Esophagus (tissue), 2 donors: ENCODE data around the gene NXNL1. TPM values are rescaled to one million over a fixed set of nuclear protein-coding genes. Genes with fewer than 3 reads are reported as not detected.

Experiments
- H3K27ac ChIP-seq, 2 donors: one replicate each; pipeline ENCODE4 v1.5.1; 2013; ENCODE audit warnings: low read depth in 2 of 2, mild to moderate bottlenecking in 2 of 2, inconsistent platforms in 1 of 2, low read length in 1 of 2, moderate library complexity in 1 of 2
- H3K27me3 ChIP-seq, 2 donors: one replicate each; pipeline ENCODE4 v1.6.1; 2013; ENCODE audit warnings: low read length in 2 of 2, control low read depth in 1 of 2, mild to moderate bottlenecking in 1 of 2; ENCODE audit not compliant: insufficient read depth in 2 of 2, control insufficient read depth in 1 of 2
- H3K36me3 ChIP-seq, 2 donors: one replicate each; pipeline ENCODE4 v1.6.1; 2013; ENCODE audit warnings: low read length in 1 of 2; ENCODE audit not compliant: control insufficient read depth in 2 of 2, insufficient read depth in 2 of 2
- H3K4me1 ChIP-seq, 2 donors: one replicate each; pipeline ENCODE4 v1.6.1; 2013; ENCODE audit warnings: low read length in 1 of 2; ENCODE audit not compliant: control insufficient read depth in 2 of 2, insufficient read depth in 2 of 2
- H3K4me3 ChIP-seq, 2 donors: one replicate each; pipeline ENCODE4 v1.5.1; 2013; ENCODE audit warnings: low read length in 2 of 2, mild to moderate bottlenecking in 2 of 2, low read depth in 1 of 2, moderate library complexity in 1 of 2
- H3K9me3 ChIP-seq, 2 donors: one replicate each; pipeline ENCODE4 v1.6.1; 2013; ENCODE audit warnings: mild to moderate bottlenecking in 2 of 2, low read depth in 1 of 2, low read length in 1 of 2, moderate library complexity in 1 of 2; ENCODE audit not compliant: control insufficient read depth in 2 of 2, insufficient read depth in 1 of 2
- WGBS, 2 donors: extraction: QIAGEN DNeasy Blood & Tissue Kit; methylation state at CpG; one replicate each; pipeline ENCODE4 v1.1.7; 2013; 5-methylcytosine and 5-hydroxymethylcytosine counted together
- polyA plus RNA-seq, 2 donors: library from polyadenylated mRNA; stranded (reverse); fragments of 200-250 nt; gene quantifications; one replicate each; pipeline ENCODE4 v1.2.3, GENCODE V29; 2013
- donor health status: healthy with polysubstance abuse.
- donor health status: Bipolar disorder and iron deficiency.

Gene NXNL1
- polyA plus RNA-seq, 2 donors, result not detected

GRCh38 chr19:17423429-17424208 lies 37.1 kb downstream of the NXNL1 start:
- no peaks in the 10 kb centered on the region for H3K27me3 ChIP-seq
- peaks cover 0 to 2% of the 10 kb centered on the region in 2 donors for H3K4me1 ChIP-seq
- H3K4me3 ChIP-seq, result no peak overlapping the region
- H3K9me3 ChIP-seq, result no peaks in the 10 kb centered on the region
- H3K36me3 ChIP-seq, result peaks cover 0 to 8% of the 10 kb centered on the region in 2 donors
- 87 to 91% methylated on average over 20 of the region's 20 CpGs for WGBS, 2 donors
- H3K27ac ChIP-seq, result no peak overlapping the region

- whole genome bisulfite sequencing, 2 donors, result 97 to 99% methylated on average over 4 of the region's 4 CpGs
- H3K9me3 ChIP-seq, result no peaks in the 10 kb centered on the region
- H3K36me3 ChIP-seq, result peaks cover 0 to 8% of the 10 kb centered on the region in 2 donors
- no peaks in the 10 kb centered on the region for H3K27me3 ChIP-seq
- H3K4me1 ChIP-seq, result peaks cover 0 to 2% of the 10 kb centered on the region in 2 donors
- H3K4me3 ChIP-seq, result no peak overlapping the region
- no peak overlapping the region for H3K27ac ChIP-seq
These were observed 38.8 kb downstream of the NXNL1 start for GRCh38 chr19:17421942-17422341.

- peak overlapping the region; percentile 67 to 68 for H3K4me3 ChIP-seq
- WGBS, 2 donors, result 3 to 6% methylated on average over 21 to 25 of the region's 25 CpGs
- no peaks in the 10 kb centered on the region for H3K9me3 ChIP-seq
- peaks cover 0 to 8% of the 10 kb centered on the region in 2 donors for H3K36me3 ChIP-seq
- peak overlapping the region; percentile 32 to 71 for H3K27ac ChIP-seq
- H3K27me3 ChIP-seq, result no peaks in the 10 kb centered on the region
- H3K4me1 ChIP-seq, result peaks cover 0 to 2% of the 10 kb centered on the region in 2 donors
These were observed 40.2 kb downstream of the NXNL1 start for GRCh38 chr19:17420475-17420924.

GRCh38 chr19:17419621-17420474 lies 40.9 kb downstream of the NXNL1 start, which contains the start of gene MVB12A:
TSS of gene MVB12A (plus strand) at chr19:17420047. CDS start at chr19:17420136, 89 bp downstream.
- Histone ChIP-seq H3K27me3 (no peaks in the 10 kb centered on the region), H3K36me3 (peaks cover 0 to 8% of the 10 kb centered on the region in 2 donors), H3K4me1 (peaks cover 0 to 2% of the 10 kb centered on the region in 2 donors), H3K4me3 (peak within 1 kb of the TSS; percentile 67 to 68), H3K9me3 (no peaks in the 10 kb centered on the region), H3K27ac (peak within 1 kb of the TSS; percentile 71 to 81)
- WGBS, 2 donors, result 1% methylated on average over 82 to 85 of the region's 85 CpGs

GRCh38 chr19:17419154-17419620 lies 41.5 kb downstream of the NXNL1 start:
- peaks cover 0 to 8% of the 10 kb centered on the region in 2 donors for H3K36me3 ChIP-seq
- H3K27ac ChIP-seq, result peak overlapping the region; percentile 62 to 81
- H3K9me3 ChIP-seq, result no peaks in the 10 kb centered on the region
- H3K27me3 ChIP-seq, result no peaks in the 10 kb centered on the region
- H3K4me3 ChIP-seq, result peak overlapping the region; percentile 39 to 48
- peaks cover 0 to 2% of the 10 kb centered on the region in 2 donors for H3K4me1 ChIP-seq
- 25 to 33% methylated on average over 8 of the region's 8 CpGs for WGBS, 2 donors

- Histone ChIP-seq H3K27ac (no peak overlapping the region), H3K4me1 (peaks cover 0 to 2% of the 10 kb centered on the region in 2 donors), H3K27me3 (no peaks in the 10 kb centered on the region), H3K9me3 (no peaks in the 10 kb centered on the region), H3K4me3 (no peak overlapping the region), H3K36me3 (peaks cover 0 to 8% of the 10 kb centered on the region in 2 donors)
- WGBS, 2 donors, result 66 to 79% methylated on average over 3 of the region's 3 CpGs
These were observed 42.0 kb downstream of the NXNL1 start for GRCh38 chr19:17418710-17419109.

GRCh38 chr19:17415121-17415520 lies 45.6 kb downstream of the NXNL1 start:
- Histone ChIP-seq H3K4me3 (no peak overlapping the region), H3K4me1 (no peaks in the 10 kb centered on the region), H3K27me3 (no peaks in the 10 kb centered on the region), H3K27ac (no peak overlapping the region), H3K9me3 (no peaks in the 10 kb centered on the region), H3K36me3 (no peaks in the 10 kb centered on the region)
- WGBS, 2 donors, result 75 to 81% methylated on average over 6 of the region's 6 CpGs

- H3K9me3 ChIP-seq, result no peaks in the 10 kb centered on the region
- H3K4me1 ChIP-seq, result no peaks in the 10 kb centered on the region
- H3K36me3 ChIP-seq, result no peaks in the 10 kb centered on the region
- H3K27ac ChIP-seq, result no peak overlapping the region
- H3K27me3 ChIP-seq, result no peaks in the 10 kb centered on the region
- WGBS, 2 donors, result 93% methylated on average over 8 of the region's 8 CpGs
- no peak overlapping the region for H3K4me3 ChIP-seq
These were observed 46.6 kb downstream of the NXNL1 start for GRCh38 chr19:17414097-17414496.

- Histone ChIP-seq H3K4me3 (no peak overlapping the region), H3K36me3 (no peaks in the 10 kb centered on the region), H3K27me3 (no peaks in the 10 kb centered on the region), H3K9me3 (no peaks in the 10 kb centered on the region), H3K4me1 (no peaks in the 10 kb centered on the region), H3K27ac (no peak overlapping the region)
- 81 to 86% methylated on average over 11 of the region's 11 CpGs for WGBS, 2 donors
These were observed 48.9 kb downstream of the NXNL1 start for GRCh38 chr19:17411801-17412200.
